Loucy (cell line): ENCODE data around the gene MAP3K15.
"Not testable (repeated sequence)": the region's sequence is repeated elsewhere in the genome, so short reads cannot be mapped to it uniquely, and the experiment has no call there.

Experiments
- H2AFZ ChIP-seq: fragments of 200-600 bp; sonication (generic); 2 replicates; pipeline ENCODE4 v1.6.0; 2016; ENCODE audit warnings: antibody characterized with exemption, mild to moderate bottlenecking, low read length, moderate library complexity
- H3F3A ChIP-seq: fragments of 200-600 bp; 2 replicates; pipeline ENCODE4 v1.6.0; 2016; ENCODE audit warnings: antibody characterized with exemption, low read depth, mild to moderate bottlenecking
- H3K27me3 ChIP-seq: fragments of 200-600 bp; sonication (generic); 2 replicates; pipeline ENCODE4 v1.6.1; 2014; ENCODE audit warnings: low read length, mild to moderate bottlenecking; ENCODE audit not compliant: insufficient read depth, poor library complexity, severe bottlenecking
- H3K36me3 ChIP-seq: fragments of 200-600 bp; sonication (generic); 2 replicates; pipeline ENCODE4 v1.6.1; 2016; ENCODE audit warnings: low read length; ENCODE audit not compliant: insufficient read depth
- H3K4me1 ChIP-seq: fragments of 200-600 bp; sonication (generic); 2 replicates; pipeline ENCODE4 v1.5.1; 2014; ENCODE audit warnings: low read length, mild to moderate bottlenecking; ENCODE audit not compliant: insufficient read depth, poor library complexity, severe bottlenecking
- H3K4me2 ChIP-seq: fragments of 200-600 bp; sonication (generic); 2 replicates; pipeline ENCODE4 v1.6.0; 2014; ENCODE audit warnings: antibody characterized with exemption, low read length, low read depth, mild to moderate bottlenecking; ENCODE audit not compliant: poor library complexity, severe bottlenecking
- H3K4me3 ChIP-seq: fragments of 200-600 bp; sonication (generic); 2 replicates; pipeline ENCODE4 v1.5.1; 2014; ENCODE audit warnings: low read length, mild to moderate bottlenecking, mixed read lengths; ENCODE audit not compliant: poor library complexity, severe bottlenecking
- H3K79me2 ChIP-seq: fragments of 200-600 bp; sonication (generic); 2 replicates; pipeline ENCODE4 v1.6.1; 2014; ENCODE audit warnings: low read length; ENCODE audit not compliant: insufficient read depth
- H3K9ac ChIP-seq: fragments of 200-600 bp; sonication (generic); 2 replicates; pipeline ENCODE4 v1.6.0; 2014; ENCODE audit warnings: mild to moderate bottlenecking, low read depth, low read length, moderate library complexity; ENCODE audit not compliant: poor library complexity, severe bottlenecking
- H3K9me2 ChIP-seq: fragments of 200-600 bp; sonication (generic); replicated peaks from 2 replicates; pipeline ENCODE4 v1.6.1; 2016; ENCODE audit warnings: low read depth, low read length, mixed read lengths
- H3K9me3 ChIP-seq: fragments of 200-600 bp; sonication (generic); 2 replicates; pipeline ENCODE4 v1.6.1; 2014; ENCODE audit warnings: mild to moderate bottlenecking, antibody characterized with exemption, low read length, low read depth; ENCODE audit not compliant: insufficient read depth
- H4K20me1 ChIP-seq: fragments of 200-600 bp; sonication (generic); 2 replicates; pipeline ENCODE4 v1.6.0; 2014; ENCODE audit warnings: antibody characterized with exemption, low read length, mild to moderate bottlenecking; ENCODE audit not compliant: insufficient read depth, poor library complexity, severe bottlenecking
- EZH2phosphoT487 ChIP-seq: fragments of 200-600 bp; IDR thresholded peaks from 2 replicates; pipeline ENCODE4 v1.6.1; 2018; ENCODE audit warnings: antibody characterized with exemption, mild to moderate bottlenecking, moderate library complexity, borderline replicate concordance
- TF ChIP-seq, protein P1 (sequence below): fragments of 200-600 bp; sonication (generic); conservative IDR thresholded peaks from 2 replicates; pipeline ENCODE4 v1.5.1; 2014; ENCODE audit warnings: mild to moderate bottlenecking, antibody characterized with exemption, low read length

Gene MAP3K15

DNA sequence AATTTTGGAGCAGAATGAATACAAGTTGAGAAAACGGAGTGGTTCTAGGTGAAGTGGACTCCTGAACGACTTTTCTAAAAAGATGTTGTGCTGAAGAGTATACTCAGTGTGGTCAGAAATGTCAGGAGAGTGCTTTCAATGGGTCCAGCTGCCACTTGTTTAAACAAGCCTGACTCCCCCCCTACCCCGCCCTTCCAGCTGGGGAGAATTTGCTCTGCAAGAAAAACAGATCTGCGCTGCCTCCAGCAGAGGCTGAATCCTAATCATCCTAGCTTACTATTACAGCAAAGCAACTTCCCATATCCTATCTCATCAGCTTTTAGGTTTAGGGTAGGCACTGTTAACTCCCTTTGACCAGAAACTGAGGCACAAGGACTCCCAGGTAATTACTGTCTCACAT, 1.9 kb downstream of the MAP3K15 start:
- TF ChIP-seq, protein P1, sequence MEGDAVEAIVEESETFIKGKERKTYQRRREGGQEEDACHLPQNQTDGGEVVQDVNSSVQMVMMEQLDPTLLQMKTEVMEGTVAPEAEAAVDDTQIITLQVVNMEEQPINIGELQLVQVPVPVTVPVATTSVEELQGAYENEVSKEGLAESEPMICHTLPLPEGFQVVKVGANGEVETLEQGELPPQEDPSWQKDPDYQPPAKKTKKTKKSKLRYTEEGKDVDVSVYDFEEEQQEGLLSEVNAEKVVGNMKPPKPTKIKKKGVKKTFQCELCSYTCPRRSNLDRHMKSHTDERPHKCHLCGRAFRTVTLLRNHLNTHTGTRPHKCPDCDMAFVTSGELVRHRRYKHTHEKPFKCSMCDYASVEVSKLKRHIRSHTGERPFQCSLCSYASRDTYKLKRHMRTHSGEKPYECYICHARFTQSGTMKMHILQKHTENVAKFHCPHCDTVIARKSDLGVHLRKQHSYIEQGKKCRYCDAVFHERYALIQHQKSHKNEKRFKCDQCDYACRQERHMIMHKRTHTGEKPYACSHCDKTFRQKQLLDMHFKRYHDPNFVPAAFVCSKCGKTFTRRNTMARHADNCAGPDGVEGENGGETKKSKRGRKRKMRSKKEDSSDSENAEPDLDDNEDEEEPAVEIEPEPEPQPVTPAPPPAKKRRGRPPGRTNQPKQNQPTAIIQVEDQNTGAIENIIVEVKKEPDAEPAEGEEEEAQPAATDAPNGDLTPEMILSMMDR: no peak
- TF ChIP-seq EZH2phosphoT487: no peak
- Histone ChIP-seq H4K20me1 (no peaks in the 10 kb centered on the region), H3F3A (no peaks in the 10 kb centered on the region), H3K4me1 (no peaks in the 10 kb centered on the region), H3K9ac (no peak overlapping the region), H3K36me3 (no peaks in the 10 kb centered on the region), H2AFZ (no peak overlapping the region), H3K79me2 (no peaks in the 10 kb centered on the region), H3K27me3 (no peaks in the 10 kb centered on the region), H3K9me3 (no peaks in the 10 kb centered on the region), H3K4me2 (no peak overlapping the region), H3K4me3 (no peak overlapping the region), H3K9me2 (no peaks in the 10 kb centered on the region)

DNA sequence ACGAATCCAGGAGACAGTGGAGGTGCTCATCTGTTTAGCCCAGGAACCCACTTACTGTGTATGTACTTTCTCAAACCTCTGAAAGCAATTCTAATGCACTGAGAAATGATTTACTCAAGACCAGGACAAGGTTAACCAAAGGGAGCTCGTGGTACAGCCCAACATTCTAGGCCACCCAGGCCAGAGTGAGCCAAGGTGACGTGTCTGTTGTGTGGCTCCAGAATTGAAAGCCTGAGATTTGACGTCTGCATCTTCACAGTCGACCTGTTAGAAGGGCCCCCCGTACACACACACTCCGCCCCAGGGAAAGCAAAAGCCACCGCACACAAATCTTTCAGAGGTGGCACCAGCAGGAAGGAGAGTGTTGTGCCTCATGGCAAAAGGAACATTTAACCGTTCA, 2.3 kb downstream of the MAP3K15 start:
- Histone ChIP-seq H3K79me2 (no peaks in the 10 kb centered on the region), H3K9me3 (no peaks in the 10 kb centered on the region), H3K9ac (no peak overlapping the region), H3K36me3 (no peaks in the 10 kb centered on the region), H4K20me1 (no peaks in the 10 kb centered on the region), H2AFZ (no peak overlapping the region), H3K4me2 (no peak overlapping the region), H3K4me3 (no peak overlapping the region), H3K27me3 (no peaks in the 10 kb centered on the region), H3F3A (no peaks in the 10 kb centered on the region), H3K9me2 (no peaks in the 10 kb centered on the region), H3K4me1 (no peaks in the 10 kb centered on the region)
- no peak for TF ChIP-seq EZH2phosphoT487
- TF ChIP-seq, protein P1: no peak

- Histone ChIP-seq H3K4me2 (no peak overlapping the region), H3F3A (no peaks in the 10 kb centered on the region), H3K27me3 (no peaks in the 10 kb centered on the region), H3K9me3 (no peaks in the 10 kb centered on the region), H4K20me1 (no peaks in the 10 kb centered on the region), H3K36me3 (no peaks in the 10 kb centered on the region), H3K9ac (no peak overlapping the region), H3K79me2 (no peaks in the 10 kb centered on the region), H3K4me1 (no peaks in the 10 kb centered on the region), H3K9me2 (no peaks in the 10 kb centered on the region), H3K4me3 (no peak overlapping the region), H2AFZ (no peak overlapping the region)
- TF ChIP-seq, protein P1: no peak
- no peak for TF ChIP-seq EZH2phosphoT487
Measured at GRCh38 chrX:19512359-19512758, 2.9 kb downstream of the MAP3K15 start.

- H3K4me2 ChIP-seq, H3F3A ChIP-seq, H3K27me3 ChIP-seq, H3K79me2 ChIP-seq, H3K9me3 ChIP-seq, H3K36me3 ChIP-seq, H3K4me1 ChIP-seq, H4K20me1 ChIP-seq, H3K9me2 ChIP-seq, H2AFZ ChIP-seq, H3K4me3 ChIP-seq, H3K9ac ChIP-seq: not testable (repeated sequence)
Measured at GRCh38 chrX:19511796-19512195, 3.5 kb downstream of the MAP3K15 start.
